ENCODE results near the gene PFKL. TPM values are rescaled to one million over a fixed set of nuclear protein-coding genes. Genes with fewer than 3 reads are reported as not detected.

Gene PFKL
- total RNA-seq, 1 experiment from 2014 or later = 150 TPM

DNA sequence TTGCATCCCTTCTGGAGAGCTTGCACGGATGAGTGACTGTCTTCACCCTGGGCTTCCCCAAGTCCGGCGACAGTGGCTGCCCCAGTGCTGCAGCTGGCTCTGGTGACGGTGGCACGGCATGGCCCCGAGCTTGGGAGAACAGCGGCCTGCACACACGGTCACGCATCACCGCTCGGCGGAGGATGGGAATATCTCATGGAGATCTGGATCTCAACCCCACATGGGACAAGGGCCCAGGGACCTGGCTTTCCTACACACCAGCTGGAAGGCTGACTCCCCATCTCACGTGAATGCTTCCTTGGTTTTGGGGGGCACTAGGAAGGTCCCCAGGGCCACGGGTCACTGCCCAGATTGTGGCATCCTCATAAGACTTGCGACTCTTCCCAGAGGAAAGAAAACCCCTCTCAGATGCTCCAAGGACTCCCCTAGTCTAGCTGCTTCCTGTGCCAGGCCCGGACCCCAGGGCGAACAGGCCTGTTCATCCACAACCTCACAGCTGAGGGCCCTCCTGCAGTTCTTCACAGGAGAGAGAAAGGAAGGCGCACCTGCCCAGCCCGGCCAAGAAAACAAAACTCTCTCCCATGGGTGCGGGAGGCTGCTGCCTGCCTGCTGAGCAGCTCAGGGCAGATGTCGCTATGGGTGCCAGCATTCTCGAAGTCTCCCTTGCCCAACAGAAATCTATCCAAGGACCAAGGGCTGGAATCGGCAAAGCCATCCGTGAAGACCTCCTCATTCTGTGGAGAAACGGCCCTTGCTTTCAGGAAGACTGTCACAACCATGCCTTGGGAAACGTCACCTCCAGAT, 29.4 kb downstream of the PFKL start:
- POLR2A ChIA-PET = no interaction called here
- Histone ChIP-seq H3K4me1 (ENCODE audit: control insufficient read depth in 1 of 2, insufficient read depth in 2 of 2, low read length in 2 of 2) (no peaks in the 10 kb centered on the region), H3K4me2 (ENCODE audit: low read length) (no peak overlapping the region), H3K9me2 (ENCODE audit: insufficient read depth) (no peaks in the 10 kb centered on the region), H3K27me3 (ENCODE audit: insufficient read depth, low read length) (no peaks in the 10 kb centered on the region), H3K36me3 (ENCODE audit: control insufficient read depth in 1 of 2, insufficient read depth in 2 of 2, low read length in 2 of 2) (no peaks in the 10 kb centered on the region; a peak in 1 of 4 replicates), H3K27ac (ENCODE audit: low read depth, low read length) (no peak overlapping the region), H3K4me3 (replicated peaks in 1 of 2; ENCODE audit: low read depth in 1 of 2, low read length in 2 of 2) (no peak overlapping the region), H2AFZ (ENCODE audit: low read depth, low read length, poor library complexity, severe bottlenecking) (no peak overlapping the region), H4K20me1 (ENCODE audit: insufficient read depth) (no peaks in the 10 kb centered on the region), H3K79me2 (ENCODE audit: insufficient read depth, low read length) (no peaks in the 10 kb centered on the region), H3K9ac (ENCODE audit: low read length) (no peak overlapping the region), H3K9me3 (ENCODE audit: control insufficient read depth in 1 of 2, insufficient read depth in 1 of 2, low read depth in 1 of 2, low read length in 2 of 2) (no peaks in the 10 kb centered on the region)
- ATAC-seq (0 out of 2 replicates have a peak, but pooled peaks have one; percentile 1), DNase-seq (ENCODE audit: low read depth, low spot score) (no peak)
- no peak for TF ChIP-seq FOSL1 (IDR thresholded peaks at IDR 0.05; ENCODE audit: low read depth)
- no peak for TF ChIP-seq ELF1 (IDR thresholded peaks at IDR 0.05; ENCODE audit: borderline replicate concordance, low read depth)
- no peak for TF ChIP-seq EZH2 (IDR thresholded peaks at IDR 0.05)
- no TSS peak for BruUV-seq (replicated peaks)
- RAD21 ChIA-PET (ENCODE audit: low non-redundant PET in 1 of 2, low total read pairs in 2 of 2, uncharacterized antibody in 2 of 2, unreplicated experiment in 2 of 2) = interaction anchor here in 1 of 2 experiments (0.6 kb wide), 1 partner anchor 513 kb away, joined by 3 read pairs; no protein-coding TSS in a partner anchor
- intact Hi-C loops (cut with micrococcal nuclease) = no loop called here
- CTCF ChIA-PET = no interaction called here

DNA sequence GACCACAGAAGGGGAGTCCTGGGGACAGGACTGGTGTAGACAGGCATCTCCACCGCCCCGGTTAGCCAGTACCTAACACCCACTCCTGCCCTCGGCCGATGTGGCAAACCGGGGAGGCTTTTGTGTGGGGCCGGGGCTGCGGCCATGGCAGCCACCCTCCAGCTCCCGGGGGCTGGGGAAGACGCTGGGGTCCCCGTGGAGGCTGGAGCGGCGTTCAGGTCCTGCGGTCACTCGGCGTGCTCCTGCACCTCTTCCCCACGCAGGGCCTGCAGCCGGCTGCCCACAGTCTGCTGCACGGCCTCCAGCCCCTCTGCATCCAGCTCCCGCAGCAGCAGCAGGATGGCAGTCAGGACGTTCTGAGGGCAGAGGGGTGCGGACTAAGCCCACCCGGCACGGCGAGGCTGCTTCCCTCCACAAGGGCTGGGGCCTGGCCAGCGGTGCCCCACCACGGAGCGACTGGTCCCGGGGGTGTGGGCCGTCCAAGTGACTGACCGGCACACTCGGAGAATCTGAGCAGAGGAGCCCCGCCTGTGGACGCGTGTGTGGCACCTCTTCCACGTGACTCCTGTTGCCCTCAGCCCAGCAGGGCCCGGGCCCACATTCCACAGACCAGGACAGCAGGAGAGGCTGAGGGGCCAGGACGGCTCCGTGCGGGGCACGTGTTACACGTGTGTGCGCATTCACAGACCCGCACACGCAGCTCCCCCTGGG, 30.3 kb downstream of the PFKL start:
- ChIA-PET POLR2A (no interaction called here), CTCF (no interaction called here), RAD21 (ENCODE audit: low non-redundant PET in 1 of 2, low total read pairs in 2 of 2, uncharacterized antibody in 2 of 2, unreplicated experiment in 2 of 2) (no interaction called here)
- Histone ChIP-seq H3K79me2 (ENCODE audit: insufficient read depth, low read length) (no peaks in the 10 kb centered on the region), H3K4me1 (ENCODE audit: control insufficient read depth in 1 of 2, insufficient read depth in 2 of 2, low read length in 2 of 2) (no peaks in the 10 kb centered on the region), H3K9me2 (ENCODE audit: insufficient read depth) (no peaks in the 10 kb centered on the region), H3K27me3 (ENCODE audit: insufficient read depth, low read length) (no peaks in the 10 kb centered on the region), H3K9ac (ENCODE audit: low read length) (no peak overlapping the region), H2AFZ (ENCODE audit: low read depth, low read length, poor library complexity, severe bottlenecking) (no peak overlapping the region), H4K20me1 (ENCODE audit: insufficient read depth) (no peaks in the 10 kb centered on the region), H3K27ac (ENCODE audit: low read depth, low read length) (no peak overlapping the region), H3K36me3 (ENCODE audit: control insufficient read depth in 1 of 2, insufficient read depth in 2 of 2, low read length in 2 of 2) (no peaks in the 10 kb centered on the region; a peak in 1 of 4 replicates), H3K4me2 (ENCODE audit: low read length) (no peak overlapping the region), H3K4me3 (replicated peaks in 1 of 2; ENCODE audit: low read depth in 1 of 2, low read length in 2 of 2) (no peak overlapping the region), H3K9me3 (ENCODE audit: control insufficient read depth in 1 of 2, insufficient read depth in 1 of 2, low read depth in 1 of 2, low read length in 2 of 2) (no peaks in the 10 kb centered on the region)
- DNase-seq (ENCODE audit: low read depth, low spot score) (no peak), ATAC-seq (peak; percentile 4; the same call in 1 of the 2 replicates)
- no TSS peak for BruUV-seq (replicated peaks)
- intact Hi-C loops (cut with micrococcal nuclease) = no loop called here
- TF ChIP-seq CBX3 (IDR thresholded peaks at IDR 0.05; ENCODE audit: low read depth) (no peak), POLR2AphosphoS5 (IDR thresholded peaks at IDR 0.05; ENCODE audit: low read depth, low read length) (no peak; the same call in 1 of the 2 replicates), REST (IDR thresholded peaks at IDR 0.05; ENCODE audit: low read depth) (no peak), ZFX (IDR thresholded peaks at IDR 0.05) (no peak), RAD21 (IDR thresholded peaks at IDR 0.05; ENCODE audit: low read depth) (no peak), SIN3A (IDR thresholded peaks at IDR 0.05; ENCODE audit: low read depth) (no peak), FOSL1 (IDR thresholded peaks at IDR 0.05; ENCODE audit: low read depth) (no peak), YY1 (IDR thresholded peaks at IDR 0.05; ENCODE audit: extremely low read depth, insufficient replicate concordance, low read depth, low read length) (no peak), SRF (IDR thresholded peaks at IDR 0.05; ENCODE audit: low read depth) (no peak)
- TF ChIP-seq, protein P1, sequence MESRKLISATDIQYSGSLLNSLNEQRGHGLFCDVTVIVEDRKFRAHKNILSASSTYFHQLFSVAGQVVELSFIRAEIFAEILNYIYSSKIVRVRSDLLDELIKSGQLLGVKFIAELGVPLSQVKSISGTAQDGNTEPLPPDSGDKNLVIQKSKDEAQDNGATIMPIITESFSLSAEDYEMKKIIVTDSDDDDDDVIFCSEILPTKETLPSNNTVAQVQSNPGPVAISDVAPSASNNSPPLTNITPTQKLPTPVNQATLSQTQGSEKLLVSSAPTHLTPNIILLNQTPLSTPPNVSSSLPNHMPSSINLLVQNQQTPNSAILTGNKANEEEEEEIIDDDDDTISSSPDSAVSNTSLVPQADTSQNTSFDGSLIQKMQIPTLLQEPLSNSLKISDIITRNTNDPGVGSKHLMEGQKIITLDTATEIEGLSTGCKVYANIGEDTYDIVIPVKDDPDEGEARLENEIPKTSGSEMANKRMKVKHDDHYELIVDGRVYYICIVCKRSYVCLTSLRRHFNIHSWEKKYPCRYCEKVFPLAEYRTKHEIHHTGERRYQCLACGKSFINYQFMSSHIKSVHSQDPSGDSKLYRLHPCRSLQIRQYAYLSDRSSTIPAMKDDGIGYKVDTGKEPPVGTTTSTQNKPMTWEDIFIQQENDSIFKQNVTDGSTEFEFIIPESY (IDR thresholded peaks at IDR 0.05; ENCODE audit: extremely low read depth, insufficient replicate concordance, low read length) = no peak
- TF ChIP-seq, protein P2, sequence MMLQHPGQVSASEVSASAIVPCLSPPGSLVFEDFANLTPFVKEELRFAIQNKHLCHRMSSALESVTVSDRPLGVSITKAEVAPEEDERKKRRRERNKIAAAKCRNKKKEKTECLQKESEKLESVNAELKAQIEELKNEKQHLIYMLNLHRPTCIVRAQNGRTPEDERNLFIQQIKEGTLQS (IDR thresholded peaks at IDR 0.05) = no peak

All from HCT116 (cell line).